B cell (primary cell): ENCODE measurements around the gene HNRNPC. TPM values are rescaled to one million over a fixed set of nuclear protein-coding genes. Genes with fewer than 3 reads are reported as not detected.

Experiments
- ATAC-seq: fragments of 200-7000 bp; cut with Tn5 transposase; one replicate; pipeline ENCODE4 v1.10.0; 2021; ENCODE audit warnings: low read depth, mild to moderate bottlenecking, moderate number of reproducible peaks, moderate library complexity
- CTCF ChIA-PET: fragments of 350-600 bp; sonication (Branson Sonifier 250); formaldehyde crosslinking; loops from one replicate; lab custom pipeline; 2021; ENCODE audit warnings: antibody characterized with exemption, inconsistent platforms; lab: Charles Lee
- POLR2A ChIA-PET: fragments of 350-600 bp; sonication (Branson Sonifier 250); formaldehyde crosslinking; loops from one replicate; lab custom pipeline; 2021; ENCODE audit warnings: antibody characterized with exemption; lab: Charles Lee
- DNase-seq: peaks from one replicate; pipeline ENCODE4 v3.0.0; 2013
- H2AFZ ChIP-seq: 2 replicates; pipeline ENCODE4 v1.6.1; 2012; ENCODE audit warnings: mild to moderate bottlenecking, low read depth, low read length; ENCODE audit not compliant: insufficient read depth, poor library complexity, severe bottlenecking
- H3K27ac ChIP-seq, 2 donors: 1 replicate in 1 of 2; 2 replicates in 1 of 2; pipeline ENCODE4 v1.5.1; 2012 to 2013; ENCODE audit warnings: low read length in 2 of 2, mild to moderate bottlenecking in 2 of 2, moderate library complexity in 1 of 2
- H3K27me3 ChIP-seq, 4 experiments: fragments of 200-600 bp in 1 of 4; sonication (generic) in 1 of 4; replicated peaks in 1 of 4; 1 replicate in 2 of 4; 2 replicates in 2 of 4; pipeline versions ENCODE4 v1.6.1 to v1.7.0; 2013 to 2016; ENCODE audit warnings: low read length in 3 of 4, mild to moderate bottlenecking in 2 of 4, mixed read lengths in 1 of 4, moderate library complexity in 1 of 4; ENCODE audit not compliant: insufficient read depth in 4 of 4, control insufficient read depth in 3 of 4; ENCODE audit errors: control extremely low read depth in 1 of 4
- H3K36me3 ChIP-seq, 2 experiments: replicated peaks in 1 of 2; 1 replicate in 1 of 2; 2 replicates in 1 of 2; pipeline versions ENCODE4 v1.6.1 to v1.7.1; 2013; ENCODE audit warnings: low read length in 1 of 2; ENCODE audit not compliant: insufficient read depth in 2 of 2, control insufficient read depth in 1 of 2; ENCODE audit errors: control extremely low read depth in 1 of 2, extremely low read depth in 1 of 2
- H3K4me1 ChIP-seq, 2 donors: fragments of 200-600 bp in 1 of 2; sonication (generic) in 1 of 2; 1 replicate in 1 of 2; 2 replicates in 1 of 2; pipeline versions ENCODE4 v1.5.1 to v1.6.1; 2013 to 2017; ENCODE audit warnings: low read length in 2 of 2; ENCODE audit not compliant: control insufficient read depth in 2 of 2, insufficient read depth in 2 of 2
- H3K4me2 ChIP-seq: replicated peaks from 2 replicates; pipeline ENCODE3; 2012; ENCODE audit warnings: mild to moderate bottlenecking, low read depth, low read length; ENCODE audit not compliant: poor library complexity, severe bottlenecking
- H3K4me3 ChIP-seq, 5 experiments: fragments of 200-600 bp in 1 of 5; sonication (generic) in 1 of 5; 1 replicate in 3 of 5; 2 replicates in 2 of 5; pipeline versions ENCODE4 v1.5.1 to v1.7.0; 2011 to 2016; ENCODE audit warnings: low read length in 4 of 5, mild to moderate bottlenecking in 4 of 5, low read depth in 2 of 5, control low read depth in 1 of 5, moderate library complexity in 1 of 5; ENCODE audit not compliant: insufficient read depth in 1 of 5; ENCODE audit errors: control extremely low read depth in 1 of 5, extremely low read depth in 1 of 5
- H3K79me2 ChIP-seq: fragments of 200-600 bp; sonication (generic); one replicate; pipeline ENCODE4 v1.6.0; 2016; ENCODE audit warnings: low read length; ENCODE audit not compliant: control insufficient read depth, insufficient read depth
- H3K9ac ChIP-seq: fragments of 200-600 bp; sonication (generic); 2 replicates; pipeline ENCODE4 v1.6.1; 2017; ENCODE audit warnings: mild to moderate bottlenecking, low read length, moderate library complexity
- H3K9me3 ChIP-seq, 3 donors: one replicate each; pipeline versions ENCODE4 v1.6.1 to v1.7.1; 2013; ENCODE audit warnings: low read length in 2 of 3; ENCODE audit not compliant: control insufficient read depth in 2 of 3, insufficient read depth in 1 of 3; ENCODE audit errors: control extremely low read depth in 1 of 3
- H4K20me1 ChIP-seq: 2 replicates; pipeline ENCODE4 v1.6.0; 2012; ENCODE audit warnings: mild to moderate bottlenecking, low read length; ENCODE audit not compliant: insufficient read depth, control insufficient read depth, poor library complexity, severe bottlenecking
- H3K27ac Mint-ChIP-seq: one replicate; pipeline ENCODE4 v1.8.0; 2021; ENCODE audit warnings: mixed read lengths
- H3K27me3 Mint-ChIP-seq: one replicate; pipeline ENCODE4 v1.8.0; 2021; ENCODE audit warnings: mixed read lengths
- H3K4me1 Mint-ChIP-seq: one replicate; pipeline ENCODE4 v1.8.0; 2021; ENCODE audit warnings: mixed read lengths
- H3K4me3 Mint-ChIP-seq: one replicate; pipeline ENCODE4 v1.8.0; 2021; ENCODE audit warnings: mixed read lengths
- H3K9me3 Mint-ChIP-seq: one replicate; pipeline ENCODE4 v1.8.0; 2022; ENCODE audit warnings: mixed read lengths; ENCODE audit not compliant: insufficient read depth
- EZH2 ChIP-seq: IDR thresholded peaks from 2 replicates; pipeline ENCODE4 v1.6.1; 2012; ENCODE audit warnings: borderline replicate concordance, low read depth, mild to moderate bottlenecking, moderate library complexity, low read length; ENCODE audit not compliant: insufficient read depth, poor library complexity, severe bottlenecking
- WGBS: methylation state at CpG from one replicate; pipeline ENCODE4 v1.1.5; 2013; ENCODE audit warnings: missing lambda C conversion rate; ENCODE audit not compliant: insufficient coverage; 5-methylcytosine and 5-hydroxymethylcytosine counted together
- intact Hi-C: fragments of 100-400 bp; cut with micrococcal nuclease; formaldehyde crosslinking; loops from one replicate; pipeline ENCODE4 v1.10.0; 2022
- polyA plus RNA-seq: library from polyadenylated mRNA; depleted of rRNA; stranded (reverse); fragments of >200 nt; gene quantifications from 2 replicates; pipeline ENCODE4 v1.2.3, GENCODE V29; 2012
- total RNA-seq, 2 donors: library from RNA; stranded (reverse); fragments of 120-200 nt in 1 of 2; gene quantifications; 1 replicate in 1 of 2; 2 replicates in 1 of 2; pipeline versions ENCODE4 v1.2.3 to v1.2.4, GENCODE V29; 2013 to 2022
- TF ChIP-seq, protein P1 (sequence below): fragments of 200-600 bp; IDR thresholded peaks from one replicate; pipeline ENCODE4 v1.8.0; 2022; ENCODE audit warnings: antibody characterized with exemption, mild to moderate bottlenecking

The HNRNPC gene
- total and polyA plus RNA-seq, 2 donors (not counting 1 experiment from before 2014, with no cell fraction given): 358 to 497 TPM

DNA sequence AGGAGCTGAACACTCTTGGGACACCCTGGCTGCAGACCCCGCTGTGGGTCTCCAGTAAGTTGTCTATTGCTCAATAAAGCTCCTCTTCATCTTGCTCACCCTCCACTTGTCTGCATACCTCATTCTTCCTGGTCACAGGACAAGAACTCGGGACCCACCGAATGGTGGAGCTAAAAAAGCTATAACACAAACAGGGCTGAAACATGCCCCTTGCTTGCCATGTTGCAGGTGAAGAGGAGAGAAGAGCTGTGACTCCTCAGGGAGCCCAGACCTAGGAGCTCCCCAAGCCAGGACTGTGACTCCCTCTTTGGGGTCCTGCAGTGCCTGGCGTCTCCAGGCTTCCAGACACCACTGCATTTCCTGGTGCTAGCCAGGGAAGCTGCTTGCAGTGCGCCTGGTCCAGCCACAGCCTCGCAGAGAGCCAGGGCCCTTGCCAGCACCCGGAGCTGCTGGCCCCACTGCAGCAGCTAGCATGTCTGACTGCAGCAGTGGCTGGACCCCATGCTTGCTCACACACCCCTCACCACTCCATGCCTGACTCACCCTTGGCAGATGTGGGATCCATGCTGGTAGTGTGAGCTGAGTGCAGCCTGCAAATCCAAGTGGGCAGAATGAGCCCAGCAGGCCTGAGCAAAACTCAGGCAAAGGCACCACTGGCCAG is 76.2 kb downstream of the HNRNPC start:
- H3K4me3 Mint-ChIP-seq: peak overlapping the region; percentile 65

DNA sequence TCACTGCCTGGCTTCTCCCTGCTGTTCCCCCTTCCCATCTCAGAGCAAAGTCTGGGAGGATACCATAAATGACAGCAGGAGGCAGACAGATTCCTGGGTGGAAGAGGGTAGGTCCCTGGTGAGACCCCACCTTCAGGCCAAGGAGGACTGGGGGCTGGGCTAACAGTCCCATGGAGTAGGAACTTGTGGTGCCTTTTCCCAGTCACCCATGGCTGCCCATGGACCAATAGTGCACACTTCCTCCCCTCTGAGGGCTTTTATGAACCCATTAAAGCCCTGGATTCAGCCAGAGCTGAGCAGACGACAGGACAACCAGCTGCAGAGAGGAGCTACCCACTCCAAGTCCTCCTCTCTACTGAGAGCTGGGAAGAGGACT is 76.8 kb downstream of the HNRNPC start:
- TF ChIP-seq, protein P1, sequence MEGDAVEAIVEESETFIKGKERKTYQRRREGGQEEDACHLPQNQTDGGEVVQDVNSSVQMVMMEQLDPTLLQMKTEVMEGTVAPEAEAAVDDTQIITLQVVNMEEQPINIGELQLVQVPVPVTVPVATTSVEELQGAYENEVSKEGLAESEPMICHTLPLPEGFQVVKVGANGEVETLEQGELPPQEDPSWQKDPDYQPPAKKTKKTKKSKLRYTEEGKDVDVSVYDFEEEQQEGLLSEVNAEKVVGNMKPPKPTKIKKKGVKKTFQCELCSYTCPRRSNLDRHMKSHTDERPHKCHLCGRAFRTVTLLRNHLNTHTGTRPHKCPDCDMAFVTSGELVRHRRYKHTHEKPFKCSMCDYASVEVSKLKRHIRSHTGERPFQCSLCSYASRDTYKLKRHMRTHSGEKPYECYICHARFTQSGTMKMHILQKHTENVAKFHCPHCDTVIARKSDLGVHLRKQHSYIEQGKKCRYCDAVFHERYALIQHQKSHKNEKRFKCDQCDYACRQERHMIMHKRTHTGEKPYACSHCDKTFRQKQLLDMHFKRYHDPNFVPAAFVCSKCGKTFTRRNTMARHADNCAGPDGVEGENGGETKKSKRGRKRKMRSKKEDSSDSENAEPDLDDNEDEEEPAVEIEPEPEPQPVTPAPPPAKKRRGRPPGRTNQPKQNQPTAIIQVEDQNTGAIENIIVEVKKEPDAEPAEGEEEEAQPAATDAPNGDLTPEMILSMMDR: no peak
- no peak for TF ChIP-seq EZH2
- DNase-seq (no peak), ATAC-seq (no peak)
- H3K79me2 ChIP-seq: no peaks in the 10 kb centered on the region
- Mint-ChIP-seq H3K27ac (no peak overlapping the region), H3K9me3 (no peaks in the 10 kb centered on the region), H3K4me3 (peak overlapping the region; percentile 65), H3K27me3 (no peaks in the 10 kb centered on the region), H3K4me1 (peaks cover 14% of the 10 kb centered on the region)
- H3K9ac ChIP-seq: peak overlapping the region; percentile 50
- POLR2A ChIA-PET: no interaction called here
- peaks cover 12 to 16% of the 10 kb centered on the region in 2 donors for H3K4me1 ChIP-seq
- H3K4me3 ChIP-seq: peak overlapping the region in 4 of 5 experiments; percentile 28 to 52 (median 45)
- CTCF ChIA-PET: no interaction called here
- H3K27ac ChIP-seq: no peak overlapping the region
- intact Hi-C loops: no loop called here
- peaks cover 0 to 4% (median 0%) of the 10 kb centered on the region in 3 donors for H3K9me3 ChIP-seq
- no peaks in the 10 kb centered on the region for H3K27me3 ChIP-seq
- WGBS: 0% methylated on average over 1 of the region's 1 CpG
- H3K36me3 ChIP-seq: no peaks in the 10 kb centered on the region
- H3K4me2 ChIP-seq: peak overlapping the region; percentile 80
- H2AFZ ChIP-seq: peak overlapping the region; percentile 73
- no peaks in the 10 kb centered on the region for H4K20me1 ChIP-seq

More for the DNA sequence above, 76.2 kb downstream of the HNRNPC start:
- TF ChIP-seq EZH2: no peak
- TF ChIP-seq, protein P1: no peak
- 96% methylated on average over 7 of the region's 7 CpGs for WGBS
- H3K36me3 ChIP-seq: no peaks in the 10 kb centered on the region
- no peak overlapping the region for H3K27ac ChIP-seq
- no peaks in the 10 kb centered on the region for H3K9me3 Mint-ChIP-seq
- no peak overlapping the region for H2AFZ ChIP-seq
- H3K79me2 ChIP-seq: no peaks in the 10 kb centered on the region
- no peak overlapping the region for H3K4me3 ChIP-seq
- peaks cover 12 to 16% of the 10 kb centered on the region in 2 donors for H3K4me1 ChIP-seq
- peaks cover 0 to under 1% (median 0%) of the 10 kb centered on the region in 3 donors for H3K9me3 ChIP-seq
- peaks cover 14% of the 10 kb centered on the region for H3K4me1 Mint-ChIP-seq
- H3K4me2 ChIP-seq: peak overlapping the region; percentile 80
- DNase-seq (no peak), ATAC-seq (no peak)
- ChIA-PET POLR2A (no interaction called here), CTCF (no interaction called here)
- H4K20me1 ChIP-seq: no peaks in the 10 kb centered on the region
- no peak overlapping the region for H3K9ac ChIP-seq
- intact Hi-C loops: no loop called here
- H3K27me3 Mint-ChIP-seq: no peaks in the 10 kb centered on the region
- no peak overlapping the region for H3K27ac Mint-ChIP-seq
- H3K27me3 ChIP-seq: no peaks in the 10 kb centered on the region
